ENCODE measurements around the gene PPP1R12A.
A peak's percentile ranks its signal among the peaks of the same experiment; 100 is the strongest.
"Not testable (repeated sequence)": the region's sequence is repeated elsewhere in the genome, so short reads cannot be mapped to it uniquely, and the experiment has no call there.

PPP1R12A gene

DNA sequence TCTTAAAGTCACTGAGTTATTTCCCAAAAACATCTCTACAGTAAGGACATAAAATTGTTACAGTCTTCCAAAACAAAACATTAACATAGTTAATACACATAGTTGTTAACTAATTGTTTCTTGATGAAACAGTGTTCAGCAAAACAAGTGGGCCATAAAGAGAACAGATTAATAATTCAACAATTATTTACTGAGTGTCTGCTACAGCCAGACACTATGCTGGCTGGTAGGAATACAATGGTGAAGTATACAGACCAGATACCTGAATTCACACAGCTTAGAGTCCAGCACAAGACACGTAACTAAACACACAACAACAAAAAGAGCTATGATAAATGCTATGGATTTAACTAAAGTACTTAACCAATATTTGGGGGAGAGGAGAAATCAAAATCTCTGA is 47.0 kb downstream of the PPP1R12A start:
- TF ChIP-seq, protein P1, sequence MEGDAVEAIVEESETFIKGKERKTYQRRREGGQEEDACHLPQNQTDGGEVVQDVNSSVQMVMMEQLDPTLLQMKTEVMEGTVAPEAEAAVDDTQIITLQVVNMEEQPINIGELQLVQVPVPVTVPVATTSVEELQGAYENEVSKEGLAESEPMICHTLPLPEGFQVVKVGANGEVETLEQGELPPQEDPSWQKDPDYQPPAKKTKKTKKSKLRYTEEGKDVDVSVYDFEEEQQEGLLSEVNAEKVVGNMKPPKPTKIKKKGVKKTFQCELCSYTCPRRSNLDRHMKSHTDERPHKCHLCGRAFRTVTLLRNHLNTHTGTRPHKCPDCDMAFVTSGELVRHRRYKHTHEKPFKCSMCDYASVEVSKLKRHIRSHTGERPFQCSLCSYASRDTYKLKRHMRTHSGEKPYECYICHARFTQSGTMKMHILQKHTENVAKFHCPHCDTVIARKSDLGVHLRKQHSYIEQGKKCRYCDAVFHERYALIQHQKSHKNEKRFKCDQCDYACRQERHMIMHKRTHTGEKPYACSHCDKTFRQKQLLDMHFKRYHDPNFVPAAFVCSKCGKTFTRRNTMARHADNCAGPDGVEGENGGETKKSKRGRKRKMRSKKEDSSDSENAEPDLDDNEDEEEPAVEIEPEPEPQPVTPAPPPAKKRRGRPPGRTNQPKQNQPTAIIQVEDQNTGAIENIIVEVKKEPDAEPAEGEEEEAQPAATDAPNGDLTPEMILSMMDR (conservative IDR thresholded peaks at IDR 0.05), result no peak
- TF ChIP-seq ZFX (IDR thresholded peaks at IDR 0.05), result no peak
- H3K27ac ChIP-seq, result no peak overlapping the region

DNA sequence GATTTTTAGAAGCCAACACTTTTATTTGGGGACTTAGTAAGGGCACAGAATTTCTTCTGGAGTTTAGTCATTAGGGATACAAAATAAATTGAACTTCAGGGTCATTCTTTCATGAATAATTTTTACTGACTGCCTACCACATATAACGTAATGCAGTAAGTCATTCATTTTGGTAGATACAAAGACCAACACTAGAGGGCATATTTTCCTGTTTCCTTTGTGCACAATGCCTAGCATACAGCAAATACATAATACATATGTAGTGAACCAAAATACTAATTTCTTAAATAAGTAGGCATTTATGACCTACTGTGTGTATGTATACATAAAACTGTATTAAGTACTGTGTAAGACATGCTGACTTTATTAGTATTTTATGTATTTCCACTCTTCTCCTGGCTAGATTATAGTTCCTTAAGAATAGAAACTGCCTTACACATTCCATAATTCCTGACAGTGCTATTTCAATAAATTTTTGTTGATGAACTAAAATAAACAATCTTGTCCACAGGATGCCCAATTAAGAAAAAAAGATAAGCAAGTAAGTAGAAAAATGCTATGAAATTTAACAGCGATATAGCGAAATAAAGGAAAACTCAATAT is 47.9 kb downstream of the PPP1R12A start:
- no peak overlapping the region for H3K27ac ChIP-seq
- TF ChIP-seq, protein P1 (conservative IDR thresholded peaks at IDR 0.05), result peak; percentile 80
- TF ChIP-seq ZFX (IDR thresholded peaks at IDR 0.05), result no peak

DNA sequence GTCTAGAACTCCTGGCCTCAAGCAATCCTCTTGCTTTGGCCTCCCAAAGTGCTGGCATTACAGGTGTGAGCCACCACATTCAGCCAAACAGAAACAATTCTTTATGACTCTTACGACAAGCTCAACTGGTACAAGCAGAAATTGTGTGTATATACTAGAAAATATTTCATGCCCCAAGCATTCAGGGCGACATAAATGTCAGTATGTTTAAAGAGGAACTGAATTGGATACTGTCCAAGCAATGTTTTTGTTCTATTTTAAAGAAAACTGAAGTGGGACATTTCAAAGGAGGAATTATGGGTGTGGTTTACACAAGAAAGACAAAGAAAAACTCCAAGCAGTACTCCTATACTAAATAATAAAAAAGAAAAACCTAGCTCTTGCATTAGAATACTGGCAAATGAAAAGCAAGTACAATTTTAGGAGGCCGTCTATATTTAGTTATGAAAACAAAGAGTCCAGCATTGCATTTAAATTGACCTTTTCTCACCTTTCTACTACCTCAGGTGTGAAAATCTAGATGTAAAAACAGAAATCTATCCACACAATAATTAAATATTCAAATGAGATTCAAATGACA is 48.9 kb downstream of the PPP1R12A start:
- TF ChIP-seq ZFX (IDR thresholded peaks at IDR 0.05), result no peak
- TF ChIP-seq, protein P1 (conservative IDR thresholded peaks at IDR 0.05), result no peak
- no peak overlapping the region for H3K27ac ChIP-seq

DNA sequence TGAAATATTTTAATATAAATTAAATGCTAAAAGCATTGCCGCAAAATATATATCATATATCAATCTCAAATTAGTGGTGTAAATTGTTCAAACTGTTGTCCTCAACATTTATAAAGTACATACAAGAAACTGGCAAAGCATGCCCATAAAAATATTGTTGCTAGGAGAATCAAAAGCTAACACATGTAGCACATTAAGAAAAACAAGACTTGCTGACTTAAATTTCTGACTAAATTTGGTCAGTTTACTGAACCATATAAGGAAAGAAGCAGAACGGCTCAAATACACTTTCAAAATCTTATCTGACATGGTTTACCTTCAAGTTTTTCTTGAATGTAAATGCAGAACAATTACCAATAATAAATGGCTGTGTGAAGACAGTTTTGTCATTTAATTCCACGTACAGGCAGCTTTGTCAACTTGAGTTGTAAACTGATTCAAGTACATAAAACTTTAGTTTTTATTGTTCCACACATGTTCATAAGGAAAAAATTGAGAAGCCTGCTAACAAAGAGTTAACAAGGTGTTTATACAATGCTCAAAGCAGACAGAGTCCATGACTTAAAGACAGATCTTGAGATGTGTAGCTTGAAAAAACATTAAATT is 50.4 kb downstream of the PPP1R12A start:
- no peak overlapping the region for H3K27ac ChIP-seq
- TF ChIP-seq, protein P1 (conservative IDR thresholded peaks at IDR 0.05), result no peak
- TF ChIP-seq ZFX (IDR thresholded peaks at IDR 0.05), result no peak

DNA sequence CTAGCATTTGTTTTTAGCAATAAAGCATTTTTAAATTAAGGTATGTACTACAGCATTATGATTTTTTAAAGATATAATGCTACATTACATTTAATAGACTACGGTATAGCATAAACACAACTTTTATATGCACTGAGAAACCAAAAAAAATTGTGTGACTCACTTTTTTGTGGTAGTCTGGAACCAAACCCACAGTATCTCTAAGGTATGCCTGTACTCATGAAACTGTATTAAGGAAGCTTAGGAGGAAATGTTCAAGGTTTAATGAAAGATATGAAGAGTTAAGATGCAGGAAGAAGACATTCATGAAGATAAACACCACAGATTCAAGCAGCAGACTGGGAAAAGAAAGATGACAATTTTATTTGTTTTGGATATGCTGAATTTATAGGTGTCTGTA is 51.7 kb downstream of the PPP1R12A start:
- TF ChIP-seq, protein P1 (conservative IDR thresholded peaks at IDR 0.05), result no peak
- TF ChIP-seq ZFX (IDR thresholded peaks at IDR 0.05), result no peak
- H3K27ac ChIP-seq, result no peak overlapping the region

DNA sequence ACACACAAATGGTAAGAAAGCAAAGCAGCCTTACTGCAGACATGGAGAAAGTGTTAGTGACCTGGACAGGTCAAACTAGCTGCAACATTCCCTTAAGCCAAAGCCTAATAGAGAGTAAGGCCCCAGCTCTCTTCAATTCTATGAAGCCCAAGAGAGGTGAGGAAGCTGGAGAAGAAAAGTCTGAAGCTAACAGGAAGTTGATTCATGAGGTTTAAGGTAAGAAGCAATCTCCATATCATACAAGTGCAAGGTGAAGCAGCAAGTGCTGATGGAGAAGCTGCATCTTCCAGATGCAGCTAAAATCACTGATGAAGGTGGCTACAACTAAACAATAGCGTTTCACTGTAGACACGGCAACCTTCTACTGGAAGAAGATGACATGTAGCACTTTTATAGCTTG is 53.5 kb downstream of the PPP1R12A start:
- no peak overlapping the region for H3K27ac ChIP-seq
- TF ChIP-seq, protein P1 (conservative IDR thresholded peaks at IDR 0.05), result no peak
- no peak for TF ChIP-seq ZFX (IDR thresholded peaks at IDR 0.05)

DNA sequence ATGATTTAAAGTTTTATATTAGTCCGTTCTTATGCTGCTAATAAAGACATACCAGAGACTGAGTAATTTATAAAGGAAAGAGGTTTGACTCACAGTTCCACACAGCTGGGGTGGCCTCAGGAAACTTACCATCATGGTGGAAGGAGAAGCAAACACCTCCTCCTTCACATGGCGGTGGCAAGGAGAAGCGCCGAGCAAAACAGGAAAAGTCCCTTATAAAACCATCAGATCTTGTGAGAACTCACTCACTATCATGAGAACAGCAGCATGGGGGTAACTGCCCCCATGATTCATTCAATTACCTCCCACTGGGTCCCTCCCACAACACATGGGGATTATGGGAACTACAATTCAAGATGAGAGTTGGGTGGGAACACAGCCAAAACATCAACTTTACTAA is 56.4 kb downstream of the PPP1R12A start:
- not testable (repeated sequence) for H3K27ac ChIP-seq

DNA sequence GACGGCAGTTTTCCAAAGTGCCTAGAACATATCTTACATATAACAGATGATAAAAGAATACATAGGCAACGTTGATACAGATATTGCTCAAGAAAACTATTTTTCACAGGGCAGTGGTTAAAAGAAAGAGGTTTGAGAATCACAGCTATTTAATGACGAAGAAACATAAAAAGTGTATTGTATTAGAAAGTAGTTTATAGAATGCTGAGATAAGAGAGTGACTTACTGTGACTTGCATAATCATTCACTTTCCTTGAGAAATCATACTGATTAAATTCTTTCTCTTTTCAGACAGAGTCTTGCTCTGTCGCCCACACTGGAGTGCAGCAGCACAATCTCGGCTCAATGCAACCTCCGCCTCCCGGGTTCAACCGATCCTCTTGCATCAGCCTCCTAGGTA is 57.7 kb downstream of the PPP1R12A start:
- no peak overlapping the region for H3K27ac ChIP-seq
- no peak for TF ChIP-seq ZFX (IDR thresholded peaks at IDR 0.05)
- TF ChIP-seq, protein P1 (conservative IDR thresholded peaks at IDR 0.05), result no peak

Data from C4-2B (cell line).